Nephron (organoid): ENCODE measurements around the gene SORT1.
"Not testable (repeated sequence)": the region's sequence is repeated elsewhere in the genome, so short reads cannot be mapped to it uniquely, and the experiment has no call there.

ENCODE experiments used
- H3K27ac Mint-ChIP-seq, 3 experiments: 2 replicates each; pipeline ENCODE4 v1.8.0; 2020; ENCODE audit warnings: mixed read lengths in 3 of 3, mild to moderate bottlenecking in 2 of 3, moderate library complexity in 1 of 3
- H3K27me3 Mint-ChIP-seq: 2 replicates; pipeline ENCODE4 v1.8.0; 2021; ENCODE audit warnings: low read depth, mild to moderate bottlenecking, moderate library complexity, mixed read lengths
- H3K36me3 Mint-ChIP-seq: 2 replicates; pipeline ENCODE4 v1.8.0; 2020; ENCODE audit warnings: low read depth, mixed read lengths
- H3K4me1 Mint-ChIP-seq: 2 replicates; pipeline ENCODE4 v1.8.0; 2020; ENCODE audit warnings: mixed read lengths
- H3K4me3 Mint-ChIP-seq, 3 experiments: 2 replicates each; pipeline ENCODE4 v1.8.0; 2020; ENCODE audit warnings: mild to moderate bottlenecking in 3 of 3, mixed read lengths in 3 of 3, moderate library complexity in 2 of 3
- H3K9me3 Mint-ChIP-seq: 2 replicates; pipeline ENCODE4 v1.8.0; 2020; ENCODE audit warnings: mixed read lengths
- TF ChIP-seq, protein P1 (sequence below), 3 experiments: fragments of 200-600 bp; sonication (generic); IDR thresholded peaks; one replicate each; pipeline ENCODE4 v1.5.0; 2021; ENCODE audit warnings: antibody characterized with exemption in 3 of 3; ENCODE audit not compliant: unreplicated experiment in 3 of 3

The SORT1 gene

DNA sequence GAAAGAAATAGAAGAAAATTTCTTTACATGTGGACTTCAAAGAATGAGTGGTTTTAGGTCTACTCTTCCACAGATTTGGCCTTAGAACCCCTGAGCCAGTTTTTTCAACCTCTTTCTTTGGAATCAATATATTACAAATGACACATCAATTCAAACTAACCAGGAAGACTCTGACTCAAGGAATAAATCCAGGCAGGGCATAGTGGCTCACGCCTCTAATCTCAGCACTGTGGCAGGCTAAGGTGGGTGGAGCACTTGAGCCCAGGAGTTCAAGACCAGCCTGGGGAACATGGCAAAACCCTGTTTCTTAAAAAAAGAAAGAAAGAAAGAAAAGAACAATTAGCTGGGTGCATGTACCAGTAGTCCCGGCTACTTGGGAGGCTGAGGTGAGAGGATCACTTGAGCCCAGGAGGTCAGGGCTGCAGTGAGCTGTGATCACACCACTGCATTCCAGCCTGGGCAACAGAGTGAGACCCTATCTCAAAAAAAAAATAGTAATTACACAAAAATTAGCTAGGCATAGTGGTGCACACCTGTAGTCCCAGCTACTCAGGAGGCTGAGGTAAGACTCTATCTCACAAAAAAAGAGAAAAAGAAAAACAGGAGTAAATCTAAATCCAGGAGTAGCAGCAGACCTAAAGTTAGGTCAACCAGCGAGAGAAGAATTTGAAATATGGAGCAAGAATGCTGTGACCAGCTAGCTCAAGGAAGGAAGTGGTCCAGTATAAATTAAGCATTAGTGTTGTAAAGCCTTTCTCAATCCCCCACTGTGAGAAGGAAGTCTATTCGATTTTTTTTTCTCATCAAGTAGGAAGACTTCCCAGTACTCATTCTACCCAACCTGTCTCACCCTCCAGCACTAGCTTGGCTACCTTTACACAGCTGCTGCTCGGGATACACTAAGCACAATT is 1.9 kb downstream of the SORT1 start:
- TF ChIP-seq, protein P1, sequence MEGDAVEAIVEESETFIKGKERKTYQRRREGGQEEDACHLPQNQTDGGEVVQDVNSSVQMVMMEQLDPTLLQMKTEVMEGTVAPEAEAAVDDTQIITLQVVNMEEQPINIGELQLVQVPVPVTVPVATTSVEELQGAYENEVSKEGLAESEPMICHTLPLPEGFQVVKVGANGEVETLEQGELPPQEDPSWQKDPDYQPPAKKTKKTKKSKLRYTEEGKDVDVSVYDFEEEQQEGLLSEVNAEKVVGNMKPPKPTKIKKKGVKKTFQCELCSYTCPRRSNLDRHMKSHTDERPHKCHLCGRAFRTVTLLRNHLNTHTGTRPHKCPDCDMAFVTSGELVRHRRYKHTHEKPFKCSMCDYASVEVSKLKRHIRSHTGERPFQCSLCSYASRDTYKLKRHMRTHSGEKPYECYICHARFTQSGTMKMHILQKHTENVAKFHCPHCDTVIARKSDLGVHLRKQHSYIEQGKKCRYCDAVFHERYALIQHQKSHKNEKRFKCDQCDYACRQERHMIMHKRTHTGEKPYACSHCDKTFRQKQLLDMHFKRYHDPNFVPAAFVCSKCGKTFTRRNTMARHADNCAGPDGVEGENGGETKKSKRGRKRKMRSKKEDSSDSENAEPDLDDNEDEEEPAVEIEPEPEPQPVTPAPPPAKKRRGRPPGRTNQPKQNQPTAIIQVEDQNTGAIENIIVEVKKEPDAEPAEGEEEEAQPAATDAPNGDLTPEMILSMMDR (IDR thresholded peaks at IDR 0.05; ENCODE audit: unreplicated experiment in 3 of 3) = no peak

DNA sequence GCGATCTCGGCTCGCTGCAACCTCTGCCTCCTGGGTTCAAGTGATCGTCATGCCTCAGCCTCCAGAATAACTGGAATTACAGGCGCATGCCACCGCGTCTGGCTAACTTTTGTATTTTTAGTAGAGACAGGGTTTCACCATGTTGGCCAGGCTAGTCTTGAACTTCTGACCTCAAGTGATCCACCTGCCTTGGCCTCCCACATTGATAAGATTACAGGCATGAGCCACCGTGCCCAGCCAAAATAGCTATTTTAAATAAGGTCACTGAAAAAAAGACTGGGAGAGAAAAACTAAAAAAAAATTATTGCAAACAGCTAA is 2.5 kb downstream of the SORT1 start:
- peaks cover 11% of the 10 kb centered on the region for H3K27me3 Mint-ChIP-seq
- not testable (repeated sequence) for H3K9me3 Mint-ChIP-seq, H3K27ac Mint-ChIP-seq, H3K36me3 Mint-ChIP-seq
- peak overlapping the region; percentile 93 to 96 (median 96) for H3K4me3 Mint-ChIP-seq
- H3K4me1 Mint-ChIP-seq = peaks cover 78% of the 10 kb centered on the region

More for the DNA sequence above, 1.9 kb downstream of the SORT1 start:
- Mint-ChIP-seq H3K27me3 (peaks cover 11% of the 10 kb centered on the region), H3K9me3 (no peaks in the 10 kb centered on the region), H3K27ac (peak overlapping the region in 2 of 3 experiments; percentile 54 to 59), H3K36me3 (no peaks in the 10 kb centered on the region), H3K4me1 (peaks cover 72% of the 10 kb centered on the region), H3K4me3 (peak overlapping the region; percentile 93 to 96 (median 96))

DNA sequence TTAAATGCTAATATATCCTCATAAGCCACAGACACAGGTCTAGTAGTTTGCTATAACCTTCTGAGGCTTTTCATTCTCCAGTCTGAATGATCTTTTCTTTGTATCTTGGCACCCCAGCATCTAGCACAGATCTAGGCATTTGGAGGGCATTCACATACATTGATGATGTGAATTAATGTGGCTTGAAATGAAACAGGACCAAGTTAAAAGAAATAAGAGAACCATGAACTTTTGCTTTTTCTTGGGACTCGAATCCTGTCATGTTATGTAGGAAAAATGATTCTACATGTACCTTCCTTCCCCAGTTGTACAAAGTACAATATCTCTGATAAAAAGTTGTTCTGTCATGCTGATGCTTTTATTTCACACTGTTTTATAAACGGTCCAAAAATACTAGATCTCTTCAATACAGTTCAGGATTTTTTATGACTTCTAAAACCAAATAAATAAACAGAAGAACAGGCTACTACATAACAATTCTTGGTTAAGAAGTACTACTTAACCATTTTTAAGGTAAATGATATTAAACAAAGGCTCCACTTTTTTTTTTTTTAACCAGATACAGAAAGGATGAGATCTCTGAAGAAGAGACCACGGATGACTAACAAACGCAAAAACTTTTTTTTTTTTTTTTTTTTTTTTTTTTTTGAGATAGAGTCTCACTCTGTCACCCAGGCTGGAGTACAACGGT is 3.0 kb downstream of the SORT1 start:
- Mint-ChIP-seq H3K9me3 (no peaks in the 10 kb centered on the region), H3K36me3 (no peaks in the 10 kb centered on the region), H3K27me3 (peaks cover 11% of the 10 kb centered on the region), H3K4me1 (peaks cover 83% of the 10 kb centered on the region), H3K27ac (peak overlapping the region; percentile 42 to 96 (median 92)), H3K4me3 (peak overlapping the region; percentile 12 to 64 (median 61))
- TF ChIP-seq, protein P1 (IDR thresholded peaks at IDR 0.05; ENCODE audit: unreplicated experiment in 3 of 3) = no peak

DNA sequence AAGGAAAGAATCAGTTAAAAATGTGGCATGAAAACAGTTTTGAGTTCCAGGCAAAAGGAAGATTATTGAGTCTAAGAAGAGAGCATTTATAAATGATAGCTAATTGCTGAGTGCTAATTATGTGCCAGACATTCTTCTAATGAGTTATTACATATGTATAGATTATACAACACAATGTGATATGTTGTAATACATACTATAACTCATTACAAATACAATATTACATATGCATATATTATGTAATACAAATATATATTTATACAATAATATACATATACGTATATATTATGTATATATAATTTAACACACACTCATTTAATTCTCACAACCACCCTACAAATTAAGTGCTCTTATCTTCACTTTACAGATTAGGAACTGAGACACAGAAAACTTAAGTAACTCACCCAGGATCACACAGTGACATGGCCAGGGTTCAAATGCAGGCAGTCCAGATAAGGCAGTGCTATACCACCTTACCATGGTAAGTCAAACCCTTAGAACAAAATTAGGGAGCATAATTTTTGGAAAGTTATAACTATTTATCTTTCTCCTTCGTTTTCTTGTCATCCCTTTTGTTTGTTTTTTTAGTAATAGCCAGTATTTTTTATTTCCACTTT is 4.0 kb downstream of the SORT1 start:
- H3K4me3 Mint-ChIP-seq = peak overlapping the region in 2 of 3 experiments; percentile 70 to 73
- peak overlapping the region; percentile 86 to 96 (median 92) for H3K27ac Mint-ChIP-seq
- TF ChIP-seq, protein P1 (IDR thresholded peaks at IDR 0.05; ENCODE audit: unreplicated experiment in 3 of 3) = no peak
- H3K9me3 Mint-ChIP-seq = no peaks in the 10 kb centered on the region
- peaks cover 85% of the 10 kb centered on the region for H3K4me1 Mint-ChIP-seq
- H3K27me3 Mint-ChIP-seq = peaks cover 11% of the 10 kb centered on the region
- no peaks in the 10 kb centered on the region for H3K36me3 Mint-ChIP-seq

DNA sequence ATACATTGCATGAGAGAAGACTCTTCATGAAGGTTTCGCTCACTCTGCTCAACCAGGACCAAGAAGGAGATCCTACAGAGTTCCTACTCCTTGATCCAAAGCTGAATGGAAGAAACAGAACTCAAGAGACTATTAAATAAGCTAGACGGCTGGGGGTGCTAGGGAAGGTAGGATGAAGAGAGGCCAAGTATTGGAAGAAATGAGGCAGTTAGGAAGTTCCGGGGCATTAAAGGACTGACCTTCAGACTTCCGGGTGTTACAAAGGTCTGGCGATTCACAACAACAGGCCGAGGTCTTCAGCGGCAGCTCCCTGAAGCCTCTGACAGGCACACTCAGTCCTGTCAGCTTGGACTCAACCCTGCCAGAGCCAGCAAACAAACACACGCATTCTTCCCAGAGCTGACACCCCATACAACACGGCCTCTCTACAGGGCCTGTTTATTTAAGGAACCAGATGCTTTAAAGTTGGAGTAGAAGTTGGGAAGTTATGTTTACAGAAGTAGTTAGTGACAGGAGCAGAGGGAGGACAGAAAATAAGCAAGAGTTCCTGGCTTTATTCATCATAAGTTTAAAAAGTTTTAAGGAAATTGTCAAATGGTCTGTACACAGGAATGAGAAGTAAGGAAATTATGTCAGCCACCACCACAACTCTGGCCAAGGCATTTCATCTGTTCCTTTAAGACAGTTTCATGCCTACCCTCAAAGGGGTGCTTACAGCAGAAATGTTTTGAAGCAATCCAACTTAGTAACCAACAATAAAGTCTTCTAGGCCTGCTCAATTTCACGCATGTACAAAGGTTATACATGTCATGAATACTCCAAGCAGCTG is 4.7 kb downstream of the SORT1 start:
- Mint-ChIP-seq H3K9me3 (no peaks in the 10 kb centered on the region), H3K4me3 (peak overlapping the region; percentile 37 to 73 (median 70)), H3K4me1 (peaks cover 80% of the 10 kb centered on the region), H3K27ac (peak overlapping the region; percentile 86 to 96 (median 92)), H3K36me3 (no peaks in the 10 kb centered on the region), H3K27me3 (peaks cover 11% of the 10 kb centered on the region)
- TF ChIP-seq, protein P1 (IDR thresholded peaks at IDR 0.05; ENCODE audit: unreplicated experiment in 3 of 3) = no peak
